ENCODE data around the gene BMP2K.
A peak's percentile ranks its signal among the peaks of the same experiment; 100 is the strongest.

The BMP2K gene

DNA sequence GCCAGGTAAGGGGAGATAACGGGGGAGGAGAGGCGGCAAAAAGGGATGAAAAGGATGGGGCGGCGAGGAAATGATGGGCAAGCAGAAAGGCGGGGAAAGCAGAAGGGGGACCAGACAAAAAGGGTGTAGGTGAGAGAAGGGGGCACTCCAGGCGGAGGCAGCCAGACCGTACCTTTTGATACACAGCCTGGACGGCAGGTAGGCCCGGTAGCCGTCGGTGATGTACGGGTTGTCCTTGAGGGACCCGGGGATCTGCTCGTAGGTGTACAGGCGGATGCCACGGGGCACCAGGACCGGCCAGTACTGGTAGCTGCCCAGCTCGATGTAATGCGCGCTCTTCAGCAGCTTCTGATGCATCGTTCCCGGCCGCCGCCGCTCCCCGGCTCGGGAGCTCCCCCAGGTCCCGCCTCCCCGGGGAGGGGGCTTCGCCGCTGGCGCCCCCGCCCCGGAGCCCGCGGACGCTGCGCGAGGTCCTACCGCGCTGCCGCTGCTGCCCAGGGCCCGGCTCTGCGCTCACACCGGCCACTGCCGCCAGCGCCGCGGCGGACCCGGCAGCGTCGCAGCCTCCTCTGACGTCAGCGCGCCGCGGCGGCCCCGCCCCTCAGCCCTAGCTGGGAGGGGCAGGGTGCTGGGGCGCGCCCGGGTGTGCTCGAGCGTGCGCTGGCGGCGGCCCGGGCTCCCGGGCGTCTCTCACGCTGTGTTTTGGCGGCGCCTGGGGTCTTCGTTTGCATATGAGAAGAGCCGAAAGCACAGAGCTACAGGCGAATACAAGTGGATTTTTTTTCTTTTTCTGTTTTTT lies 162.9 kb downstream of the BMP2K start, which contains the start of gene PAQR3:
Gene PAQR3 (minus strand): TSS at position 571 of the 799 bp plus-strand sequence. CDS start 214 bp downstream, at position 357.
- DNase-seq, result peak; percentile 92

DNA sequence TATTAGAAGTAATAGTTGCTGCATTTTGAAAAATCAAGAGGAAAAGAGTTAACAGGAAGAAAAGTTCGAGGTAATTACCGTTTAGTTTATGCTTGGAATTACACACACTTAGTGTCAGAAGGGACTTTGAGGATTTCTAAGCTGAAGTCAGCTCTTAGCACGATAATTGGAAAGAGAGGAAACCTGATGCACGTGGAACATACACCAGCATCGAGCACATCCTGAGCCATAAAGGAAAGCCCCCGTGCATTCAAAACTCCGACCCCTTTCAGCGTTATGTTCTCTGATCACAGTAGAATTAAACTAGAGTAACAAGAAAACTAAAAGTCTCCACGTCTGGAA lies 163.5 kb downstream of the BMP2K start:
- DNase-seq, result no peak

DNA sequence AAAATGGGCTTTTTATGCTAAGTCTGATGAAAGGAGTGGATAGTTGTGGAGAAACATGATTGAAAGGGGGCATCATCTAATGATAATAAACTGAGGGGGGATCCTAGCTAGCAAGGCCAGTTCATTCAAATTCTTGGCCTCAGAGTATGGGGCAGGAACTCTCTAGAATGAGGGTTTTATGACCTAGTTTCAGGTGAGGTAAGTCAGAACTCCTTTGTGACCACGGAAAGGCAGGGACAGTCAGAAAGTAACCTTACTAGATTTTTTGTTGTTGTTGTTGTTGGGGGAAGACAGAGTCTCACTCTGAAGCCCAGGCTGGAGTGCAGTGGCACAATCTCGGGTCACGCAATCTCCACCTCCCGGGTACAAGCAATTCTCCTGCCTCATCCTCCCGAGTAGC lies 164.6 kb downstream of the BMP2K start:
- no peak for DNase-seq

DNA sequence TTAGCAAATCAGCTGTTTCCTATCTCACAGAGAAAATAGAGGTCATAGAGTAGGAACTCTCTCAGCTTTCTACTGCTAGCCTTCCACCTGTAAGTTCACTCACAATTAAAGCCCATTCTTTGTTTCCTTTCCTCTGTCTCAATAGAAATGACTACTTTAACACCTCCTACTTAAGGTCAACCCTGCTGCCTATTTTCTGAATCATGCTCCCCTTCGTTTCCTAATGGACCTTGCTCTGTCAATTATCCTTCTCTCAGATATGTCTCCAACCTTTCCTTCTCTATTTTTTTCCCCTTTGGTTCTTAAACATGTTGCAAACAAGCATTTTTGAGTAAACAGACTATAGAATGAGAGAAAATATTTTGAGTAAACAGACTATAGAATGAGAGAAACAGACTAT lies 168.2 kb downstream of the BMP2K start:
- DNase-seq, result no peak

DNA sequence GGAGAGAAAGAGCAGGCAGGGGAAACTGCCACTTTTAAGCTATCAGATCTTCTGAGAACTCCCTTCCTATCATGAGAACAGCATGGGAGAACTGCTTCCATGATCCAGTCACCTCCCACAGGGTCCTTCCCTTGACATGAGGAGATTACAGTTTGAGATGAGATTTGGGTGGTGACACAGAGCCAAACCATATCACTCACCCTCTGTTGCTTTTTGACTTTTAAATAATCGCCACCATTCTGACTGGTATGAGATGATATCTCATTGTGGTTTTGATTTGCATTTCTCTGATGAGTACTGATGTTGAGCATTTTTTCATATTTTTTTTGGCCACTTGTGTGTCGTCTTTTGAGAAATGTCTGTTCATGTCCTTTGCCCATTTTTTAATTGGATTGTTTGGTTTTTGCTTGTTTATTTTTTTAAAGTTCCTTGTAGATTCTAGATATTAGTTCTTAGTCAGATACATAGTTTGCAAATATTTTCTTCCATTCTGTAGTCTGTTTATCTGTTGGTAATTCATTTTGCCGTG lies 169.6 kb downstream of the BMP2K start:
- DNase-seq, result no peak

DNA sequence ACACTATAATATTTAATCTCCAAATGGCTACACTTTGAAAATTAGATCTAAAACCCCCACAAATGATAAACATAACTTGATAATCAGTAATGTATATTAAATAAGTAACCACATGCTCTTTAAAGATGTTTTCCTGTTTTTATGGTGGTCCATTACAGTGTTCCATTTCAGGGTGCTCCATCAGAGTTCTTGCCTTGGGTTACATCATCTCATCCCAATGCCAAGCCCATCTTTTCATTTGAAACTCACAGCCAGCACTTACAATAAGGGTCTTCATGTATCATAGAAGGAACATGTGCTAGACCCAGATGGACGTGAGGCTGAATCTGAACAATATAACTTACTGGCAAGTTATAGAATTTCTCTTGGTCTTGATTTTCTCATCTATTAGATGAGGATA lies 173.6 kb downstream of the BMP2K start:
- DNase-seq, result no peak

DNA sequence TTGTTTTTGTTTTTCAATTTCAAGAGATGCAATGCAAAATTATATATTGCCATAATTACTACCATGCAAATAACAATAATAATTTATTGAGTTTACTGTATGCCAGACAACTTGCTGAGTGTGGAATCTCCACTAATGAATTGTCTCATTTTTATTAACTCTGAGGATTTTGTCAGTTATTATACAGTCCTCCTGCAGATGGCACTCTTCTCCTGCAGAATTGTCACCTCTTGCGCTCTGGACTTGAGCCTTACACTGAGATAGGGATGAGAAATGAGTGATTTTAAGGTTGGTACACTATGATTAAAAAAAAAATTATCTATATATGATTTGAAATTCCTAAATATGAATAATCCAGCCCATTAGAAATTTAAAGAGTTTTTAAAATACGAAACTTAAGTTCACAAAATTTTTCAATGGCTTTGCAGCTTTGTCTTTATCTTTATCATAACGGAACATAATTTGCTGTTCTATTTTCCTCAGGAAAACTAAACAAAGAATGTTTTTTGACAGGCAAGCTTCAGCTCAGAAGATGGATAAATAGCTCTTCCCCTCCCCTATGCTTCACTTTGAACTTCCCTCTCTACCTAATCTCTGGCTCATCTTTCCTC lies 175.8 kb downstream of the BMP2K start:
- peak; percentile 86 for DNase-seq

DNA sequence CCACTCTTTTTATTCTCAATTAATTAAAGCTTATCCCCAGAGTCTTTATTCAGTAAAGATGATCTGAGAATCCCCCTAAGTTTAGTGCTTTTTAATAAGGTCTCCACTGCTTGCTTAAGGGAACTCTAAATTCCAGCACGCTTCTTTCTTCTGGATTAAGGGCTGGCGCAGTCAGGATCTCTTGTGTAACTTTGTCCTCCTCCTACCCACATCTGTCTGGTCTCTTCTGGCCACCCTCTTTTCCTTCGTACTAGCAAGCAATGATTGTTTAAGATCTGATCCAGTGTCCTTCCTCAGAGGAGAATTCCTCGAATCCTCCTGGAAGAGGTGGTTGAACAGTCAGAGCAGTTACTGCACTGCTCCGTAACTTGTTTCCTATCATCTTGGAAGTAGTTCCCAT lies 177.1 kb downstream of the BMP2K start:
- DNase-seq, result no peak

DNA sequence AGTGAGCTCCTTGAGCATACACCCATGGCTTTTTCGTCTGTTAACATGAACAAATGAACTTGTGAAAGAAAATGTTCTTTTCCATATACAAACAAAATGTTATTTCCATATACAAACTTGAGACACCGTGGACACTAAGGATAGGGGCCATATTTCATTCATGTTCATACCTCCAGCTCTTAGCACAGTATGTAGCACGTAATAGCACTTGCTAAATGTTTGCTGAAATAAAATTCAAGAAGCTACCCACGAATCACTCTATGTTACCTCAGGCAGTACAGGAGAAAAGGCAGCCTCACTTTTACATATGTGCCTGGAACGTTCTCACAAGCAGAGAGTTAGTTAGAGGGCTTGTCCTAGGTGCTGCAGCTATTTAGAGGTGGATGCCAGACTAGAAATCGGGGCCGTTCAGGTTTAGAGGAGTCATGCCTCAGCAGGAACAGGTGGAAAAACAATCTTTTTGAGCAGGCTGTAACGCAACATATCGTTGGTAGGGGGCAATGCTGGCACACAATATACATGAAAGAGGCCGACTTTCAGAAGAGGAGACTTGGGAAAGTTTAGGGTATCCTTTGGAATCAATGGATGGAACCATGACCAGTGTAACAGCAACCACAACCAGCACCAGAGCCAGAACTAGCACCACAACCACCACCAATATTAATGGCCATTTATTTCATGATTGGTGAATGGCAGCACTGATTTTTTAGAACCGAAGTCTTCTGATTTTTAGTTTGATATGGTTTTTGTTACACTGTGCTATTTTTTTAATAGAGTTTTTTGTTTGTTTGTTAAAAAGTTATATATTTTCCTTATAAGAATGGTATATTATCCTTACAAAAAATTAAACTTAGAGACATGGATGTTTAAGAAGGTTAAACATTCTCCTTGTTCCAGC lies 177.9 kb downstream of the BMP2K start:
- DNase-seq, result peak; percentile 67

DNA sequence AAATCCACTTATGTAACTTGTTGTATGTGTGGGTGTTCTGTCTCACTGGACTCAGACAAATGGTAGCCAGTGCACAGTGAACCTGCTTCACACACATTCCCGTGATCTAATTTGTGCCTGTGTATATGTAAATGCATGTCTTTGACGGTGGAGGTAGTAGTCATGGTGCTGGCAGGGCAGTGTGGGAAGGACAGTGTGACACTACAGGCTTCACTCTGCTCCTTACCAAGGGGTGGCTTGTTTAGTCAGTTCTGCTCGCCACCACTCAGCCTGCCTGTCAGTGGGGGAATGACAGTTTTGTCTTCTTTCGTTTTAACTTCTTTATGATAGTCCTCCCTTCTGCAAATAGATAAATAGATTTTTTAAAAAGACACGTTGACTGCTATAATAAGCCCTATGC lies 180.8 kb downstream of the BMP2K start:
- no peak for DNase-seq

DNA sequence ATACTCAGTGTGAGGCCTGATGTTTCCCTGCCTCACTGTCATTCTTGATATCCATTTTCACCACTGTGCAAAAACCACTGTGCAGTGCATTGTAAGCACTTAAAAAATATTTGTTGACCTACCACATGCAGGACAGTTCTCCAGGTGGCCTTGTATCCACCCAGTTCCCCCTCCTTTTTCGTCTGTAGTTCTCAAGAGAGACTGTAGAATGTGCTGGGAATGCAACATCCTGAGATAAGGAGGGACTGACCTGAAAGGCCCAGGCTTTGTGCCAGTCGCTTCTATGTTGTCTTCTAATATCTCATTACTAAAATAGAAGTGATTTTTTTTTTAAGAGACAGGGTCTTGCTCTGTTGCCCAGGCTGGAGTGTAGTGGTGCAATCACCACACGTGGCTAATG lies 184.8 kb downstream of the BMP2K start:
- DNase-seq, result no peak
